Ovary (tissue), 3 donors: Measurements from ENCODE around the gene QPRT.

Source experiments
- CTCF ChIP-seq, 3 donors: fragments of 450-650 bp in 2 of 3; fragments of 200-600 bp in 1 of 3; IDR thresholded peaks; one replicate each; pipeline versions ENCODE4 v1.5.1 to v1.8.0; 2016 to 2022; ENCODE audit warnings: antibody characterized with exemption in 3 of 3, mild to moderate bottlenecking in 1 of 3
- EP300 ChIP-seq: sonication (generic); formaldehyde crosslinking; IDR thresholded peaks from one replicate; pipeline ENCODE4 v1.6.1; 2017; ENCODE audit warnings: antibody characterized with exemption
- POLR2A ChIP-seq: fragments of 450-650 bp; IDR thresholded peaks from one replicate; pipeline ENCODE4 v1.6.1; 2017; ENCODE audit warnings: antibody characterized with exemption, mild to moderate bottlenecking, moderate library complexity
- donor health status: DM: no; HTN: no; CAD: no.

- TF ChIP-seq POLR2A (no peak), CTCF (IDR thresholded peaks at IDR 0.05) (no peak), EP300 (no peak)
These were observed 14.7 kb upstream of the QPRT start for GRCh38 chr16:29664091-29664921.
